GM21360 (cell line): ENCODE results near the gene FOXA3.

Experiments
- ATAC-seq: cut with Tn5 transposase; IDR thresholded peaks from one replicate; pipeline ENCODE4 v1.9.1; 2021; ENCODE audit warnings: mild to moderate bottlenecking, moderate library complexity; ENCODE audit not compliant: unreplicated experiment

Gene FOXA3

GRCh38 chr19:45872095-45872919 lies 8.2 kb downstream of the FOXA3 start:
- ATAC-seq, result no peak

- ATAC-seq, result no peak
Observed at GRCh38 chr19:45873219-45873772, 9.2 kb downstream of the FOXA3 start.

GRCh38 chr19:45874620-45874966 lies 10.5 kb downstream of the FOXA3 start:
- ATAC-seq, result no peak

- ATAC-seq, result no peak
Observed at GRCh38 chr19:45876161-45876410, 12.0 kb downstream of the FOXA3 start.

GRCh38 chr19:45876411-45877197 lies 12.5 kb downstream of the FOXA3 start:
- ATAC-seq, result no peak

GRCh38 chr19:45878043-45878794 lies 14.1 kb downstream of the FOXA3 start:
- ATAC-seq, result no peak

GRCh38 chr19:45879055-45879454 lies 14.9 kb downstream of the FOXA3 start:
- no peak for ATAC-seq

GRCh38 chr19:45879971-45880370 lies 15.8 kb downstream of the FOXA3 start:
- ATAC-seq, result no peak

GRCh38 chr19:45881082-45881908 lies 17.2 kb downstream of the FOXA3 start:
- ATAC-seq, result no peak

GRCh38 chr19:45881909-45882528 lies 17.9 kb downstream of the FOXA3 start:
- no peak for ATAC-seq

- no peak for ATAC-seq
Observed at GRCh38 chr19:45882652-45883585, 18.8 kb downstream of the FOXA3 start.

- ATAC-seq, result no peak
Observed at GRCh38 chr19:45883586-45883880, 19.4 kb downstream of the FOXA3 start.

- ATAC-seq, result no peak
Observed at GRCh38 chr19:45883881-45884681, 20.0 kb downstream of the FOXA3 start.

- ATAC-seq, result no peak
Observed at GRCh38 chr19:45884682-45885555, 20.8 kb downstream of the FOXA3 start.

GRCh38 chr19:45885556-45886426 lies 21.7 kb downstream of the FOXA3 start, which contains the start of gene IRF2BP1:
IRF2BP1 (minus strand) TSS chr19:45886141; CDS start chr19:45885774, 367 bp downstream.
- peak; percentile 40 for ATAC-seq

GRCh38 chr19:45886427-45887199 lies 22.5 kb downstream of the FOXA3 start:
- peak; percentile 44 for ATAC-seq
